K562 (cell line): Measurements from ENCODE around the gene SLC26A2. TPM values are rescaled to one million over a fixed set of nuclear protein-coding genes. Genes with fewer than 3 reads are reported as not detected.
A peak's percentile ranks its signal among the peaks of the same experiment; 100 is the strongest.

Source experiments
- ATAC-seq: fragments of 200-7000 bp; cut with Tn5 transposase; 3 replicates; pipeline ENCODE4 v1.9.1; 2020; ENCODE audit warnings: moderate library complexity
- BruUV-seq: library from RNA; stranded (reverse); fragments of 400-500 nt; replicated peaks from 2 replicates; lab custom pipeline; 2021; lab: Mats Ljungman, UMichigan
- CTCF ChIA-PET: fragments of 300-600 bp; formaldehyde crosslinking; extraction: SDS; loops from one replicate; lab custom pipeline; 2021; ENCODE audit warnings: low intra/inter-chr PET ratio; lab: Yijun Ruan, JAX
- POLR2A ChIA-PET: fragments of 300-600, 350-650 bp; sonication (Branson Sonifier 250); formaldehyde crosslinking; extraction: SDS; loops from one replicate; lab custom pipeline; 2021; ENCODE audit warnings: antibody characterized with exemption, inconsistent platforms; lab: Yijun Ruan, JAX
- DNase-seq, 4 experiments: peaks; one replicate each; pipeline versions ENCODE4 v3.0.0 to v3.0.0-alpha.2; 2011 to 2018; ENCODE audit warnings: low spot score in 3 of 4, mixed read lengths in 3 of 4; ENCODE audit errors: extremely low read depth in 1 of 4
- FAIRE-seq: peaks from 2 replicates; lab custom pipeline; 2011; peaks lifted over from hg19 to GRCh38; lab: Jason Lieb, UNC
- H2AFZ ChIP-seq: 2 replicates; pipeline ENCODE4 v1.6.0; 2011; ENCODE audit warnings: low read depth, low read length, control low read depth, inconsistent platforms
- H3K27ac ChIP-seq: fragments of 200-600 bp; 3 replicates; pipeline ENCODE4 v1.8.0; 2011; ENCODE audit warnings: low read depth, mild to moderate bottlenecking, control low read depth, inconsistent platforms, low read length, moderate library complexity, mixed read lengths; ENCODE audit errors: extremely low read depth
- H3K27me3 ChIP-seq, 2 experiments: fragments of 300-600 bp in 1 of 2; 2 replicates in 1 of 2; 3 replicates in 1 of 2; pipeline versions ENCODE4 v1.6.0 to v1.8.0; 2011; ENCODE audit warnings: inconsistent platforms in 2 of 2, low read length in 2 of 2, mild to moderate bottlenecking in 1 of 2, mixed read lengths in 1 of 2, moderate library complexity in 1 of 2; ENCODE audit not compliant: control insufficient read depth in 2 of 2, insufficient read depth in 2 of 2
- H3K36me3 ChIP-seq: fragments of 300-600 bp; 3 replicates; pipeline ENCODE4 v1.8.0; 2011; ENCODE audit warnings: mild to moderate bottlenecking, low read length, inconsistent platforms; ENCODE audit not compliant: control insufficient read depth, insufficient read depth
- H3K4me1 ChIP-seq, 2 experiments: fragments of 200-600 bp in 1 of 2; replicated peaks in 1 of 2; 2 replicates in 1 of 2; 3 replicates in 1 of 2; pipeline versions ENCODE4 v1.5.1 to v1.8.0; 2011; ENCODE audit warnings: inconsistent platforms in 2 of 2, low read length in 2 of 2, mild to moderate bottlenecking in 1 of 2, mixed read lengths in 1 of 2, moderate library complexity in 1 of 2; ENCODE audit not compliant: control insufficient read depth in 2 of 2, insufficient read depth in 2 of 2
- H3K4me2 ChIP-seq: 2 replicates; pipeline ENCODE4 v1.6.1; 2011; ENCODE audit warnings: low read length, control low read depth, inconsistent platforms, mixed read lengths; ENCODE audit not compliant: insufficient read depth
- H3K4me3 ChIP-seq: fragments of 200-600 bp; sonication (generic), shearing (Covaris generic); 2 replicates; pipeline ENCODE4 v1.5.1; 2016; ENCODE audit warnings: control low read depth, inconsistent platforms
- H3K79me2 ChIP-seq: fragments of 200-600 bp; 3 replicates; pipeline ENCODE4 v1.8.0; 2011; ENCODE audit warnings: low read length, inconsistent platforms; ENCODE audit not compliant: control insufficient read depth, insufficient read depth
- H3K9ac ChIP-seq, 2 experiments: 2 replicates each; pipeline versions ENCODE4 v1.6.0 to v1.6.1; 2011; ENCODE audit warnings: low read depth in 2 of 2, low read length in 2 of 2, control low read depth in 1 of 2, inconsistent platforms in 1 of 2, mild to moderate bottlenecking in 1 of 2, mixed read lengths in 1 of 2; ENCODE audit not compliant: insufficient read depth in 1 of 2
- H3K9me1 ChIP-seq: one replicate; pipeline ENCODE4 v1.6.0; 2011; ENCODE audit warnings: inconsistent platforms, mild to moderate bottlenecking, low read length, moderate library complexity; ENCODE audit not compliant: control insufficient read depth, insufficient read depth
- H3K9me3 ChIP-seq: replicated peaks from 2 replicates; pipeline ENCODE4 v1.5.1; 2011; ENCODE audit warnings: low read depth, low read length, inconsistent platforms; ENCODE audit not compliant: control insufficient read depth, insufficient read depth
- H4K20me1 ChIP-seq: replicated peaks from 2 replicates; pipeline ENCODE4 v1.6.1; 2011; ENCODE audit warnings: low read length, inconsistent platforms, mixed read lengths; ENCODE audit not compliant: control insufficient read depth, insufficient read depth
- AFF4 ChIP-seq: sonication (generic); formaldehyde crosslinking; IDR thresholded peaks from 2 replicates; pipeline ENCODE4 v1.8.0; 2023; ENCODE audit warnings: mild to moderate bottlenecking, missing genetic modification reagents
- BCOR ChIP-seq: fragments of 450-650 bp; IDR thresholded peaks from 2 replicates; pipeline ENCODE4 v1.6.1; 2016
- BRD9 ChIP-seq: fragments of 450-650 bp; IDR thresholded peaks from 2 replicates; pipeline ENCODE4 v1.6.1; 2018; ENCODE audit warnings: low read depth; ENCODE audit not compliant: partially characterized antibody
- ETS1 ChIP-seq: conservative IDR thresholded peaks from 2 replicates; pipeline ENCODE4 v1.6.1; 2011; ENCODE audit warnings: low read depth, mild to moderate bottlenecking, low read length; ENCODE audit not compliant: control insufficient read depth
- HNRNPL ChIP-seq: fragments of 200-400 bp; formaldehyde crosslinking; IDR thresholded peaks from 2 replicates; pipeline ENCODE4 v1.6.1; 2017; ENCODE audit warnings: low read depth, mild to moderate bottlenecking, low read length
- KDM2B ChIP-seq: fragments of 250-450 bp; sonication (Bioruptor Pico); IDR thresholded peaks from 2 replicates; pipeline ENCODE4 v1.8.0; 2021; ENCODE audit warnings: mild to moderate bottlenecking, moderate library complexity
- MCM3 ChIP-seq: fragments of 450-650 bp; IDR thresholded peaks from 2 replicates; pipeline ENCODE4 v1.6.1; 2016
- SAP30 ChIP-seq: fragments of 200-600 bp; sonication (generic); IDR thresholded peaks from 2 replicates; pipeline ENCODE4 v1.6.1; 2012; ENCODE audit warnings: borderline replicate concordance, low read depth, mild to moderate bottlenecking, moderate library complexity, low read length, control low read depth, inconsistent platforms; ENCODE audit not compliant: insufficient read depth, poor library complexity, severe bottlenecking
- SMARCE1 ChIP-seq: fragments of 450-650 bp; IDR thresholded peaks from 2 replicates; pipeline ENCODE4 v1.7.1; 2016; ENCODE audit warnings: mild to moderate bottlenecking
- SREBF2 ChIP-seq: sonication (generic); formaldehyde crosslinking; IDR thresholded peaks from 2 replicates; pipeline ENCODE4 v1.4.0; 2020; ENCODE audit warnings: mild to moderate bottlenecking, missing genetic modification reagents
- ZNF12 ChIP-seq: sonication (generic); formaldehyde crosslinking; IDR thresholded peaks from 2 replicates; pipeline ENCODE4 v1.4.0; 2020; ENCODE audit warnings: mild to moderate bottlenecking, missing genetic modification reagents
- WGBS: fragments of 100-300 bp; shearing (Covaris generic); methylation state at CpG from one replicate; pipeline ENCODE4 v1.1.6; 2016; ENCODE audit warnings: low coverage, mixed read lengths; ENCODE audit not compliant: insufficient coverage; ENCODE audit errors: missing lambda C conversion rate; 5-methylcytosine and 5-hydroxymethylcytosine counted together
- in situ Hi-C: fragments of 300-500 bp; cut with MboI; formaldehyde crosslinking; loops from 4 replicates; pipeline ENCODE4 v1.15.0; 2018; ENCODE audit warnings: inconsistent platforms, mixed read lengths
- intact Hi-C: fragments of 100-400 bp; cut with micrococcal nuclease; formaldehyde crosslinking; loops from 2 replicates; pipeline ENCODE4 v1.14.2; 2022
- polyA plus RNA-seq, 8 experiments: library from polyadenylated mRNA; depleted of rRNA in 4 of 8; stranded (reverse) in 5 of 8; unstranded in 3 of 8; fragments of >200 nt; fragmentation: Nextera tagmentation in 2 of 8; fragmentation: Illumina TruSeq in 1 of 8; extraction: Ambion mirVana in 2 of 8; extraction: Trizol in 1 of 8; gene quantifications; 2 replicates each; pipeline versions ENCODE4 v1.2.1 to v1.2.3, GENCODE V29; 2011 to 2014; ENCODE audit warnings: inconsistent platforms in 1 of 8, missing spikeins in 1 of 8
- total RNA-seq, 7 experiments: library from RNA; depleted of rRNA in 6 of 7; stranded (reverse); fragments of >200 nt in 6 of 7; fragmentation: Illumina TruSeq in 2 of 7; extraction: Trizol in 2 of 7; gene quantifications; 2 replicates each; pipeline versions ENCODE4 v1.2.1 to v1.2.3, GENCODE V29; 2011 to 2021; ENCODE audit warnings: low replicate concordance in 1 of 7

The SLC26A2 gene
- total and polyA plus RNA-seq, 9 of the 15 experiments (the other 6 are each of a cell fraction or from before 2014, with no cell fraction given): 1.1 to 6.3 (median 3.6) TPM

GRCh38 chr5:149959406-149960236 is 937 bp upstream of the SLC26A2 start (continued):
- no peak for TF ChIP-seq AFF4 (CRISPR knock-in tag)
- TF ChIP-seq BRD9: peak; percentile 68
- no peak for TF ChIP-seq MCM3

GRCh38 chr5:149961186-149961685 is 678 bp downstream of the SLC26A2 start:
- Histone ChIP-seq H3K9me3 (no peaks in the 10 kb centered on the region), H2AFZ (peak overlapping the region; percentile 95), H3K36me3 (no peaks in the 10 kb centered on the region), H3K27ac (no peak overlapping the region), H3K27me3 (no peaks in the 10 kb centered on the region), H3K4me3 (peak overlapping the region; percentile 66), H3K4me1 (peaks cover 14 to 21% of the 10 kb centered on the region in 2 experiments; a peak in 4 of 5 replicates), H3K4me2 (peak overlapping the region; percentile 80), H3K9ac (peak overlapping the region; percentile 70 to 88; a peak in 3 of 4 replicates), H3K79me2 (0 out of 3 replicates have a peak, but pooled peaks cover 4% of the 10 kb centered on the region), H4K20me1 (no peaks in the 10 kb centered on the region), H3K9me1 (no peaks in the 10 kb centered on the region)
- CTCF ChIA-PET: interaction anchor here (0.6 to 5.1 kb wide), 3 partner anchors 108 to 127 kb away, joined by 4 to 59 read pairs (median 9); no protein-coding TSS in a partner anchor
- intact Hi-C loops (loop anchor here (5.0 kb wide), 1 partner anchor 109 kb away; no protein-coding TSS in a partner anchor), in situ Hi-C loops (loop anchor here (10.0 kb wide), 1 partner anchor 106 kb away; no protein-coding TSS in a partner anchor)
- no TSS peak for BruUV-seq
- WGBS: 20% methylated on average over 12 of the region's 23 CpGs
- no peak for FAIRE-seq
- no peak for ATAC-seq
- POLR2A ChIA-PET: interaction anchor here (0.8 to 2.0 kb wide), 8 partner anchors 9 to 123 kb away, joined by 3 to 10 read pairs (median 4); no protein-coding TSS in a partner anchor
- no peak for DNase-seq
- TF ChIP-seq SAP30: peak; percentile 8
- TF ChIP-seq SMARCE1: 0 out of 2 replicates have a peak, but pooled peaks have one; percentile 13
- 0 out of 2 replicates have a peak, but pooled peaks have one; percentile 28 for TF ChIP-seq SREBF2 (CRISPR knock-in tag)
- 0 out of 2 replicates have a peak, but pooled peaks have one; percentile 42 for TF ChIP-seq BCOR
- TF ChIP-seq HNRNPL: no peak
- no peak for TF ChIP-seq ETS1
- 0 out of 2 replicates have a peak, but pooled peaks have one; percentile 6 for TF ChIP-seq KDM2B (CRISPR knock-in tag)
- TF ChIP-seq ZNF12 (CRISPR knock-in tag): 0 out of 2 replicates have a peak, but pooled peaks have one; percentile 1
